ENCODE data around the gene FKBP11. TPM values are rescaled to one million over a fixed set of nuclear protein-coding genes. Genes with fewer than 3 reads are reported as not detected.

FKBP11 gene
- total and polyA plus RNA-seq, 4 donors = 12.4 to 22.5 (median 13.3) TPM

DNA sequence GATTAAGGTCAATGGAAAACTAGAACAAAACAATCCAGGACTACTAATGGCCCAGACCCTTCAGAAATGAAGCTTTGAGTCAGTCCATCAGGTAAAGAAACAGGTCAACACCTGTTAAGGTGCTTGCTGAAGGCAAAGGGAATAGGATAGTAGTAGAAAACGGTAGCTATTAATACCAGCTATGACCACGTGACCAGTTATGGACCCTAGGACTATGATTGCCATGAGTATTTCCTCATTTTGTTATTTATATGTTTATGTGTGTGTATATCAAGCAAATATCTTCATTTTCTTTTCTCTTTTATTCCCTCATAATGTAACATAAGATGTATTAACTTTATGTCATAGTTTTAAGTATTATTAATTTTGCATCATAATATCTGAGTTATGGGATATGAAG, 25.6 kb downstream of the FKBP11 start:
- H3K4me3 ChIP-seq (ENCODE audit: low read depth, low read length) = no peak overlapping the region
- peaks cover 7% of the 10 kb centered on the region for H3K4me1 ChIP-seq (ENCODE audit: control insufficient read depth, insufficient read depth, low read length)
- H3K27me3 ChIP-seq (ENCODE audit: control insufficient read depth, insufficient read depth, low read length) = no peaks in the 10 kb centered on the region
- no peaks in the 10 kb centered on the region for H3K9me3 ChIP-seq (ENCODE audit: control insufficient read depth, insufficient read depth, low read length)
- no peak for DNase-seq (ENCODE audit: low read depth in 4 of 6, low spot score in 6 of 6)
- H3K36me3 ChIP-seq (ENCODE audit: control insufficient read depth, insufficient read depth, low read length) = no peaks in the 10 kb centered on the region
- no CpG with 5 or more reads among the region's 2 CpGs for WGBS (ENCODE audit: insufficient coverage)
- H3K27ac ChIP-seq (ENCODE audit: low read depth, low read length) = no peak overlapping the region

DNA sequence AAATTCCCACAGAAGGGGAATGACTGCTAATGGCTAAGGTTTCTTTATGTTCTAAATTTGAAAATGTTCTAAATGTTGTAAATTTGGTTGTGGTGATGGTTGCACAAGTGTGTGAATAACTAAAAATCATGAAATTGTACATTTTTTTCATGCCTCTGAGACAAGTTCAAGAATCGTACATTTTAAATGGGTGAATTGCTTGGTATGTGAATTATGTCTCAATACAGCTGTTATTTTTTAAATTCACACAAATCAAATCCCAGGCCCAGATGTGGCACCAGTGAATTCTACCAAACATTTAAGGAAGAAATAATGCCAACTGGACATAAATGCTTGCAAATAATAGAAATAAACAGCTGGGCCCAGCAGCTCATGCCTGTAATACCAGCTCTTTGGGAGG, 31.0 kb downstream of the FKBP11 start:
- H3K4me1 ChIP-seq (ENCODE audit: control insufficient read depth, insufficient read depth, low read length) = peaks cover 17% of the 10 kb centered on the region
- no peak overlapping the region for H3K4me3 ChIP-seq (ENCODE audit: low read depth, low read length)
- no CpG with 5 or more reads among the region's 1 CpG for WGBS (ENCODE audit: insufficient coverage)
- no peaks in the 10 kb centered on the region for H3K9me3 ChIP-seq (ENCODE audit: control insufficient read depth, insufficient read depth, low read length)
- no peaks in the 10 kb centered on the region for H3K27me3 ChIP-seq (ENCODE audit: control insufficient read depth, insufficient read depth, low read length)
- no peak overlapping the region for H3K27ac ChIP-seq (ENCODE audit: low read depth, low read length)
- no peaks in the 10 kb centered on the region for H3K36me3 ChIP-seq (ENCODE audit: control insufficient read depth, insufficient read depth, low read length)
- no peak for DNase-seq (ENCODE audit: low read depth in 4 of 6, low spot score in 6 of 6)

DNA sequence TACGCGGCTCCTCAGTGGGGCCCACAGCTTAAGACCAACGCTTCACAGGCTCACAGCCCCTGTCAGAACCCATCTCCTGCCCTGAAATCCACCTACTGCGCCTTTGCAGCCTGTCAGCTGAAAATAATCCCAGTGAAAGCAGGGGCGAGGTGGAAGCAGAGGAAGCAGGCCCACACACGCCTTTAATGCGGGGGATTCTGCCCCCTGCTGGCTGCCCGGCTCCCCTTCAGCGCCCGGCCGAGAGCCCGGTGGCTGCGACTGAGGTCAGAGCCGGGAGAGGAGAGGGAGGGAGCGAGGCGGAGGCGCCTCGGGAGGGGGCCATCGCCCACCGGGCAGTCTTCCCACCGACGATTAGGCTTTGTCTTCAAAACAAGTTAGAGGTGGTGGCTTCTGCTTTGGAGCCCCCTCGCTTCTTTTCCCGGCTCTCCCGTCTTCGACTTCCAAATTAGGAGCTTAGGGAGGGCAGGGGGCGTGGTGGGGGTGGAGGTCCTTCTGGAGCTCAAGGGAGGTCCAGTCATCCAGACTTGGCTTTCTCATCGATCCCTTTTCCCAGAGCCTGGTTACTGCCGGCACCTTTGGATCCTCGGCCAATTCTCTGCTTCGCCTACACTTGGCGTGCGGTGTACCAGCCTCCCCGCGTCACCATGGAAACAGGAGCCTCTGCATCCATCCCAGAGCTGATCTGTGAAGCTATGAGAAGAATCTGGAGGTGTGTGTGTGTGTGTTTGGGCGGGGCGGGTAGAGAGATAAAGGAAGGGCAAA, 34.5 kb downstream of the FKBP11 start:
- whole genome bisulfite sequencing (ENCODE audit: insufficient coverage) = 1% methylated on average over 33 of the region's 37 CpGs

DNA sequence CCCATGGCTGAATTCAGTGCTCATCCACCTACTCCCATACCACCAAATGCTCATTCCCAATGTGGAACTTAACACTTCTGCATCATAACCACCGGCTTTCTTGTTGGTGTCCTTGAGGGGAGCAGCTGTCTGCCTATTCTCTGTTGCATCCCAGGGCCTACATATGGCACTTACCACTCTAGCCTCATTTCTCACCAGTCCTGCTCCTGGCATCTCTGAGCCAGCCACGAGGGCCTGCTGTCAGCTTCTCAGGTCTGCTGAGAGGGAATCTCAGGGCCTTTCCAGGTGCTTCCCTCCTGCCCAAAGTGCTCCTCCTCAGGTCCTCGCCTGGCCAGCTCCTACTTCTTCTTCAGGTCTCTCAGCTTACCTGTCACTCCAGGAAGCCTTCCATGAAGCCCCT, 35.6 kb downstream of the FKBP11 start:
- no peak overlapping the region for H3K4me3 ChIP-seq (ENCODE audit: low read depth, low read length)
- no peaks in the 10 kb centered on the region for H3K36me3 ChIP-seq (ENCODE audit: control insufficient read depth, insufficient read depth, low read length)
- WGBS (ENCODE audit: insufficient coverage) = 85% methylated on average over 3 of the region's 3 CpGs

More for the DNA sequence above, 34.5 kb downstream of the FKBP11 start:
- Histone ChIP-seq H3K27ac (ENCODE audit: low read depth, low read length) (peak overlapping the region; percentile 67), H3K4me3 (ENCODE audit: low read depth, low read length) (peak overlapping the region; percentile 44), H3K27me3 (ENCODE audit: control insufficient read depth, insufficient read depth, low read length) (no peaks in the 10 kb centered on the region), H3K4me1 (ENCODE audit: control insufficient read depth, insufficient read depth, low read length) (peaks cover 17% of the 10 kb centered on the region), H3K9me3 (ENCODE audit: control insufficient read depth, insufficient read depth, low read length) (no peaks in the 10 kb centered on the region), H3K36me3 (ENCODE audit: control insufficient read depth, insufficient read depth, low read length) (no peaks in the 10 kb centered on the region)
- peak in 5 of 6 donors; percentile 76 to 98 (median 82) for DNase-seq (ENCODE audit: low read depth in 4 of 6, low spot score in 6 of 6)

DNA sequence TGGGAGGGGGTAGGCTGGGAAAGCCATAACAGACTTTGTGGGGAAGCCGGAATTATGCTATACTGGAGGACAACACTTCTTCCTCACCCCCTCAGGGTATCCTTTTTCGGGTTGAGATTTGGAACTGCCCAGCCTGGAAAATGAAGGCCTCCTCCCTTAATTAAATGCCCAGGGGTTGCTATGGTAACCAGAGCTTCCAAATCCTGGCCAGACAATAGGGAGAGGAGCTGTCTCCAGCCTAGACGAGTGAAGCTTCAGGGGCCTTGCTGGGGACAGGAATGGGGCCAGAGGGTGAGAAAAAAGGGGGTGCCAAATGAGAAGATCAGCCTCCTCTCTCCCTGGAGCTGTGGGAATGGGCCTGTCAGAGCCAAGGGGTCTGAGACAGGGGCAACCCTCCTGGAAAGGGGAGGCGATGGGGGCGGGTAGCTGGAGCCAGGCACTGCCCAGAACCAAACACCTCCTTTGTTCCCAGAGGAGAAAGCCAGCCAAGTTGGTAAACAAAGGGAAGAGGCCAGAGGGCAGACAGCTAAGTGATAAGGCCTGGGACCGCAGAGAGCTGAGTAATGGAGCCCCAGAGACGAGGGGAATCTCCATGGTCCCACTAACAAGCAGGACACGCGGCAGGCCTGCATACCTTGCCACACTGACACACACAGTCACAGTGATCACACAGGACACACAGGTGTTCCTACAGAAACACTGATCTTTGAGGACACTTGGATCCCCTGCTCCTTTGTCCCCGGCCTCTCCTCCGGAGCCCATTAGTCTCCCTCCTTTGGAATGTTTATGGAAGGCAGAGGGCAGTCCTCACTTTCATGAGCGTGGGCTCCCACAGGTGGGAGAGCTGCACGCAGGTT, 41.8 kb downstream of the FKBP11 start:
- 32% methylated on average over 6 of the region's 13 CpGs for WGBS (ENCODE audit: insufficient coverage)
- no peak overlapping the region for H3K27ac ChIP-seq (ENCODE audit: low read depth, low read length)
- H3K27me3 ChIP-seq (ENCODE audit: control insufficient read depth, insufficient read depth, low read length) = no peaks in the 10 kb centered on the region
- H3K36me3 ChIP-seq (ENCODE audit: control insufficient read depth, insufficient read depth, low read length) = no peaks in the 10 kb centered on the region
- no peak overlapping the region for H3K4me3 ChIP-seq (ENCODE audit: low read depth, low read length)
- peaks cover 22% of the 10 kb centered on the region for H3K4me1 ChIP-seq (ENCODE audit: control insufficient read depth, insufficient read depth, low read length)
- H3K9me3 ChIP-seq (ENCODE audit: control insufficient read depth, insufficient read depth, low read length) = no peaks in the 10 kb centered on the region
- peak in 2 of 6 donors; percentile 88 to 93 for DNase-seq (ENCODE audit: low read depth in 4 of 6, low spot score in 6 of 6)

More for the DNA sequence above, 35.6 kb downstream of the FKBP11 start:
- Histone ChIP-seq H3K4me1 (ENCODE audit: control insufficient read depth, insufficient read depth, low read length) (peaks cover 17% of the 10 kb centered on the region), H3K9me3 (ENCODE audit: control insufficient read depth, insufficient read depth, low read length) (no peaks in the 10 kb centered on the region), H3K27ac (ENCODE audit: low read depth, low read length) (no peak overlapping the region), H3K27me3 (ENCODE audit: control insufficient read depth, insufficient read depth, low read length) (no peaks in the 10 kb centered on the region)
- no peak for DNase-seq (ENCODE audit: low read depth in 4 of 6, low spot score in 6 of 6)

DNA sequence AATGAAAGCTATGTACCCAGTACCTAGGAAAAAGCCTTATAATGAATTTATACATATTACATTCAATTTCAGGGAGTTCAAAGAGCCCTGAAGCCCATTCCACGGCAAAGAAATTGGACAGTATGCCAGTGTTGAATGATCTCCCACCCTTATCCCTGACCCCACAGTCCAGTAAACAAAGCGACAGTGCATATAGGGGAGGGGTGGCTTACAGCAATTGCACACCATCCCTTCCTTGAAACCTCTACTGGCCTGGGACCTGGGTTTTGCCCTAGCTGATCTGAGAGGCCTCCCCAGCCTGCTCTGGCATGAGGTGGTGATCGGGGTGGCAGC, 42.4 kb downstream of the FKBP11 start:
- no CpG with 5 or more reads among the region's 3 CpGs for WGBS (ENCODE audit: insufficient coverage)
- no peak overlapping the region for H3K27ac ChIP-seq (ENCODE audit: low read depth, low read length)
- peaks cover 22% of the 10 kb centered on the region for H3K4me1 ChIP-seq (ENCODE audit: control insufficient read depth, insufficient read depth, low read length)
- no peak overlapping the region for H3K4me3 ChIP-seq (ENCODE audit: low read depth, low read length)
- no peak for DNase-seq (ENCODE audit: low read depth in 4 of 6, low spot score in 6 of 6)
- H3K36me3 ChIP-seq (ENCODE audit: control insufficient read depth, insufficient read depth, low read length) = no peaks in the 10 kb centered on the region
- no peaks in the 10 kb centered on the region for H3K9me3 ChIP-seq (ENCODE audit: control insufficient read depth, insufficient read depth, low read length)
- no peaks in the 10 kb centered on the region for H3K27me3 ChIP-seq (ENCODE audit: control insufficient read depth, insufficient read depth, low read length)

DNA sequence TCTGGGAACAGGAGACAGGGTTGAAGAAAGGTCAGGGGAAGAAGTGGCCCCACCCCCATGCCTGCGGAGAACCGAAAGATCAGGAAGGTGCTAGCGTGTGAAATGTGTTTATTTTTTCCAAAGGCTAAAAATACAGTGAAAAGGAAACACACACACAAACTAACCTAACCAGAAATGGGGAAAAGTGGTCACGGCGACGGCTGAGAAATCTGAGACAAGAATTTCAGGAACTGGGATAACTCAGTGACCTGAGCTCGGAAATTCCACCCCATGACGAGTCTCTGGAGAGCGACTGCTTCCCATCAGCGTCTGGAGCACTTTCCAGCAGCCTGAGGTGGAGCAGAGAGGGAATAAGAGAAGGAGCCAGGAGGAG, 43.0 kb downstream of the FKBP11 start:
- peak in 1 of 6 donors; percentile 33 for DNase-seq (ENCODE audit: low read depth in 4 of 6, low spot score in 6 of 6)
- peak overlapping the region; percentile 26 for H3K27ac ChIP-seq (ENCODE audit: low read depth, low read length)
- 45% methylated on average over 7 of the region's 10 CpGs for WGBS (ENCODE audit: insufficient coverage)
- H3K27me3 ChIP-seq (ENCODE audit: control insufficient read depth, insufficient read depth, low read length) = no peaks in the 10 kb centered on the region
- no peaks in the 10 kb centered on the region for H3K36me3 ChIP-seq (ENCODE audit: control insufficient read depth, insufficient read depth, low read length)
- H3K4me3 ChIP-seq (ENCODE audit: low read depth, low read length) = no peak overlapping the region
- no peaks in the 10 kb centered on the region for H3K9me3 ChIP-seq (ENCODE audit: control insufficient read depth, insufficient read depth, low read length)
- peaks cover 22% of the 10 kb centered on the region for H3K4me1 ChIP-seq (ENCODE audit: control insufficient read depth, insufficient read depth, low read length)

DNA sequence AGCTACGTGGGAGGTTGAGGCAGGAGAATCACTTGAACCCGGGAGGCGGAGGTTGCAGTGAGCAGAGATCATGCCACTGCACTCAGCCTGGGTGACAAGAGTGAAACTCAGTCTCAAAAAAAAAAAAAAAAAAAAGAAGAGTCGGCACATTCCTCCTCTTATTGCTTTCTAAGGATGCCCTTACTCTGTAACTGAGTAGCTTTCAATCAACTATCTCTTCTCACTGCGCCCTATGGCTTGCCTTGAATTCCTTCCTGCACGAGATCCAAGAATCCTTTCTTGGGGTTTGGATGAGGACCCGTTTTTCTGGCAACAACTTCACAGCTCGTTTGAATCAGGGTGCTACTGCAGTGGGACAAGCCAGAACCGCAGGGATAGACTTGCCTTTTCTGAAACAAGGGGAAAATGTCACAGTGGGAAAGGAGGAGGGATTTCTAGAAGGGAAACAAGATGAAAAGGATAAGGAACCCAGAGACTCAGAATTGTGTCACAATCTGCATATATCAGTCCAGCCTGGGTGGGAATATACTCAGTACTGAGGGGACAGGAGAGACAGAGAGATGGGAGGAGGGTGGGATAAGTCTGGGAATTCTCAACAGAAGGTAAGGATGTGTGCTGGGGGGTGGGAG, 43.5 kb downstream of the FKBP11 start:
- 13% methylated on average over 5 of the region's 9 CpGs for WGBS (ENCODE audit: insufficient coverage)
- Histone ChIP-seq H3K36me3 (ENCODE audit: control insufficient read depth, insufficient read depth, low read length) (no peaks in the 10 kb centered on the region), H3K27ac (ENCODE audit: low read depth, low read length) (peak overlapping the region; percentile 15), H3K4me3 (ENCODE audit: low read depth, low read length) (no peak overlapping the region), H3K27me3 (ENCODE audit: control insufficient read depth, insufficient read depth, low read length) (no peaks in the 10 kb centered on the region), H3K9me3 (ENCODE audit: control insufficient read depth, insufficient read depth, low read length) (no peaks in the 10 kb centered on the region), H3K4me1 (ENCODE audit: control insufficient read depth, insufficient read depth, low read length) (peaks cover 22% of the 10 kb centered on the region)
- DNase-seq (ENCODE audit: low read depth in 4 of 6, low spot score in 6 of 6) = peak in 1 of 6 donors; percentile 47

DNA sequence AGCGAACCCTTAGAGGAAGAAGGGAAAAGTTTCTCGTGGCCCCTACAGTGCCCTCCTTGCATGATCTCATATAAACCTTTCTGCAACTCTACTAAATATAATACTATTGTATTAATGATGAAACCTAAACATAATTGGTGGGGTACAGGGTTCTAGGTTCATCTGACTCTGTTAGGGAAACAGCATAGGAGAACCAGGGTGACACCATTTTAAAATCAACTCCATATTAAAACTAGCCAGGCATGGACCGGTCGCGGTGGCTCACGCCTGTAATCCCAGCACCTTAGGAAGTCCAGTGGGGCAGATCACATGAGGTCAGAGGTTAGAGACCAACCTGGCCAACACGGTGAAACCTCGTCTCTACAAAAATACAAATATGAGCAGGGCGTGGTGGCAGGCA, 44.6 kb downstream of the FKBP11 start:
- Histone ChIP-seq H3K4me3 (ENCODE audit: low read depth, low read length) (no peak overlapping the region), H3K9me3 (ENCODE audit: control insufficient read depth, insufficient read depth, low read length) (no peaks in the 10 kb centered on the region), H3K27me3 (ENCODE audit: control insufficient read depth, insufficient read depth, low read length) (no peaks in the 10 kb centered on the region), H3K4me1 (ENCODE audit: control insufficient read depth, insufficient read depth, low read length) (peaks cover 22% of the 10 kb centered on the region), H3K27ac (ENCODE audit: low read depth, low read length) (no peak overlapping the region), H3K36me3 (ENCODE audit: control insufficient read depth, insufficient read depth, low read length) (no peaks in the 10 kb centered on the region)
- WGBS (ENCODE audit: insufficient coverage) = 97% methylated on average over 5 of the region's 9 CpGs
- no peak for DNase-seq (ENCODE audit: low read depth in 4 of 6, low spot score in 6 of 6)
